ENCODE results near the gene LIN28B.

DNA sequence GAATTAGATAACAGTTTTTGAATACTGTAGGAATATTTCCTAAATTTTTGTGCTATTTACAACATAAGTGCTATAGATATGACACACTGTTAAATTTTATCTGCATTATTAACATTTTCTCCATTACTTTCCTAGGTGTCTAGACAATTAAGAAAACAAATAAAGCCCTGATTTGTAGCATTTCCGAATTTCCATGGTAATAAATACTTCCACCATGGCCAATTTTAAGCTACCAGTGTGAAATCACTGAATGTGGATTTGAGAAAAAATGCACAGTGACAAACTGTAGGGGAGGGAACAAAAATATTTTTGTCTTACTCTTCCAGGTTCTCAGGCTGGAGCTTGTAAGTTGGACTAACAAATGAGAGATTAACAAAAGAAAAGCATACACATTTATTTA is 27.9 kb downstream of the LIN28B start:
- TF ChIP-seq, protein P1, sequence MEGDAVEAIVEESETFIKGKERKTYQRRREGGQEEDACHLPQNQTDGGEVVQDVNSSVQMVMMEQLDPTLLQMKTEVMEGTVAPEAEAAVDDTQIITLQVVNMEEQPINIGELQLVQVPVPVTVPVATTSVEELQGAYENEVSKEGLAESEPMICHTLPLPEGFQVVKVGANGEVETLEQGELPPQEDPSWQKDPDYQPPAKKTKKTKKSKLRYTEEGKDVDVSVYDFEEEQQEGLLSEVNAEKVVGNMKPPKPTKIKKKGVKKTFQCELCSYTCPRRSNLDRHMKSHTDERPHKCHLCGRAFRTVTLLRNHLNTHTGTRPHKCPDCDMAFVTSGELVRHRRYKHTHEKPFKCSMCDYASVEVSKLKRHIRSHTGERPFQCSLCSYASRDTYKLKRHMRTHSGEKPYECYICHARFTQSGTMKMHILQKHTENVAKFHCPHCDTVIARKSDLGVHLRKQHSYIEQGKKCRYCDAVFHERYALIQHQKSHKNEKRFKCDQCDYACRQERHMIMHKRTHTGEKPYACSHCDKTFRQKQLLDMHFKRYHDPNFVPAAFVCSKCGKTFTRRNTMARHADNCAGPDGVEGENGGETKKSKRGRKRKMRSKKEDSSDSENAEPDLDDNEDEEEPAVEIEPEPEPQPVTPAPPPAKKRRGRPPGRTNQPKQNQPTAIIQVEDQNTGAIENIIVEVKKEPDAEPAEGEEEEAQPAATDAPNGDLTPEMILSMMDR (conservative IDR thresholded peaks at IDR 0.05 in 1 of 2, IDR thresholded peaks at IDR 0.05 in 1 of 2; ENCODE audit: low read depth in 1 of 2, low read length in 2 of 2), result no peak
- no peak for TF ChIP-seq EZH2 (IDR thresholded peaks at IDR 0.05; ENCODE audit: low read length, missing control alignments)
